Muscle layer of duodenum (tissue), 2 donors: ENCODE results near the gene AP3D1.

Experiments
- H3K27ac ChIP-seq: one replicate; pipeline ENCODE4 v1.7.0; 2013; ENCODE audit warnings: mild to moderate bottlenecking, low read length
- H3K27me3 ChIP-seq: one replicate; pipeline ENCODE4 v1.7.0; 2013; ENCODE audit warnings: low read depth, mild to moderate bottlenecking, control low read depth, low read length
- H3K36me3 ChIP-seq, 2 donors: one replicate each; pipeline ENCODE4 v1.7.0; 2013; ENCODE audit warnings: low read length in 2 of 2, control low read depth in 1 of 2, mild to moderate bottlenecking in 1 of 2; ENCODE audit not compliant: insufficient read depth in 2 of 2, control insufficient read depth in 1 of 2
- H3K4me1 ChIP-seq, 2 donors: one replicate each; pipeline ENCODE4 v1.7.0; 2013; ENCODE audit warnings: low read length in 2 of 2, mild to moderate bottlenecking in 2 of 2, control low read depth in 1 of 2, moderate library complexity in 1 of 2; ENCODE audit not compliant: insufficient read depth in 2 of 2, control insufficient read depth in 1 of 2
- H3K4me3 ChIP-seq, 2 donors: one replicate each; pipeline ENCODE4 v1.7.0; 2013; ENCODE audit warnings: low read length in 2 of 2, low read depth in 1 of 2, mild to moderate bottlenecking in 1 of 2
- H3K9me3 ChIP-seq, 2 donors: one replicate each; pipeline ENCODE4 v1.7.0; 2013; ENCODE audit warnings: low read length in 2 of 2, control low read depth in 1 of 2, mild to moderate bottlenecking in 1 of 2; ENCODE audit not compliant: control insufficient read depth in 1 of 2
- donor health status: healthy.

The AP3D1 gene

GRCh38 chr19:2148482-2149135, 2.8 kb downstream of the AP3D1 start:
- Histone ChIP-seq H3K4me3 (no peak overlapping the region), H3K4me1 (peaks cover 9 to 28% of the 10 kb centered on the region in 2 donors)

GRCh38 chr19:2145831-2146241, 5.5 kb downstream of the AP3D1 start:
- no peak overlapping the region for H3K4me3 ChIP-seq
- no peak overlapping the region for H3K27ac ChIP-seq
- H3K4me1 ChIP-seq, result peaks cover 9 to 23% of the 10 kb centered on the region in 2 donors
- H3K9me3 ChIP-seq, result no peaks in the 10 kb centered on the region
- no peaks in the 10 kb centered on the region for H3K27me3 ChIP-seq
- no peaks in the 10 kb centered on the region for H3K36me3 ChIP-seq

More at GRCh38 chr19:2148482-2149135, 2.8 kb downstream of the AP3D1 start:
- H3K36me3 ChIP-seq, result no peaks in the 10 kb centered on the region
- no peaks in the 10 kb centered on the region for H3K27me3 ChIP-seq
- no peaks in the 10 kb centered on the region for H3K9me3 ChIP-seq
- H3K27ac ChIP-seq, result no peak overlapping the region

- H3K4me1 ChIP-seq, result peaks cover 0 to 7% of the 10 kb centered on the region in 2 donors
- H3K4me3 ChIP-seq, result no peak overlapping the region
- H3K36me3 ChIP-seq, result no peaks in the 10 kb centered on the region
- no peaks in the 10 kb centered on the region for H3K27me3 ChIP-seq
- no peaks in the 10 kb centered on the region for H3K9me3 ChIP-seq
- no peak overlapping the region for H3K27ac ChIP-seq
These were observed 7.2 kb downstream of the AP3D1 start for GRCh38 chr19:2144190-2144589.

- Histone ChIP-seq H3K27me3 (no peaks in the 10 kb centered on the region), H3K9me3 (no peaks in the 10 kb centered on the region), H3K27ac (no peak overlapping the region), H3K36me3 (peaks cover 6 to 12% of the 10 kb centered on the region in 2 donors), H3K4me3 (no peak overlapping the region), H3K4me1 (no peaks in the 10 kb centered on the region)
These were observed 9.1 kb downstream of the AP3D1 start for GRCh38 chr19:2142173-2142829.

- Histone ChIP-seq H3K36me3 (peaks cover 12 to 27% of the 10 kb centered on the region in 2 donors), H3K27me3 (no peaks in the 10 kb centered on the region), H3K4me1 (no peaks in the 10 kb centered on the region), H3K9me3 (no peaks in the 10 kb centered on the region), H3K4me3 (no peak overlapping the region), H3K27ac (no peak overlapping the region)
These were observed 11.2 kb downstream of the AP3D1 start for GRCh38 chr19:2140138-2140569.

GRCh38 chr19:2139385-2140137, 11.8 kb downstream of the AP3D1 start:
- H3K27me3 ChIP-seq, result no peaks in the 10 kb centered on the region
- no peak overlapping the region for H3K4me3 ChIP-seq
- no peaks in the 10 kb centered on the region for H3K9me3 ChIP-seq
- H3K4me1 ChIP-seq, result no peaks in the 10 kb centered on the region
- H3K36me3 ChIP-seq, result peaks cover 12 to 27% of the 10 kb centered on the region in 2 donors
- H3K27ac ChIP-seq, result no peak overlapping the region

- H3K36me3 ChIP-seq, result peaks cover 12 to 27% of the 10 kb centered on the region in 2 donors
- H3K9me3 ChIP-seq, result no peaks in the 10 kb centered on the region
- H3K27ac ChIP-seq, result no peak overlapping the region
- no peaks in the 10 kb centered on the region for H3K4me1 ChIP-seq
- H3K4me3 ChIP-seq, result no peak overlapping the region
- no peaks in the 10 kb centered on the region for H3K27me3 ChIP-seq
These were observed 13.2 kb downstream of the AP3D1 start for GRCh38 chr19:2138061-2138728.

- no peaks in the 10 kb centered on the region for H3K4me1 ChIP-seq
- peaks cover 24 to 40% of the 10 kb centered on the region in 2 donors for H3K36me3 ChIP-seq
- no peaks in the 10 kb centered on the region for H3K9me3 ChIP-seq
- no peak overlapping the region for H3K4me3 ChIP-seq
- no peak overlapping the region for H3K27ac ChIP-seq
- H3K27me3 ChIP-seq, result no peaks in the 10 kb centered on the region
These were observed 14.6 kb downstream of the AP3D1 start for GRCh38 chr19:2136796-2137195.

GRCh38 chr19:2135474-2136402, 15.6 kb downstream of the AP3D1 start:
- H3K27me3 ChIP-seq, result no peaks in the 10 kb centered on the region
- H3K9me3 ChIP-seq, result no peaks in the 10 kb centered on the region
- H3K4me1 ChIP-seq, result no peaks in the 10 kb centered on the region
- peaks cover 30 to 47% of the 10 kb centered on the region in 2 donors for H3K36me3 ChIP-seq
- H3K27ac ChIP-seq, result no peak overlapping the region
- no peak overlapping the region for H3K4me3 ChIP-seq

- Histone ChIP-seq H3K27ac (no peak overlapping the region), H3K36me3 (peaks cover 30 to 62% of the 10 kb centered on the region in 2 donors), H3K4me3 (no peak overlapping the region), H3K9me3 (no peaks in the 10 kb centered on the region), H3K27me3 (no peaks in the 10 kb centered on the region), H3K4me1 (no peaks in the 10 kb centered on the region)
These were observed 18.5 kb downstream of the AP3D1 start for GRCh38 chr19:2132731-2133490.
